Keratinocyte (primary cell): ENCODE results near the gene ACSF3. TPM values are rescaled to one million over a fixed set of nuclear protein-coding genes. Genes with fewer than 3 reads are reported as not detected.

Experiments used
- DNase-seq: peaks from one replicate; pipeline ENCODE4 v3.0.0-alpha.2; 2011; ENCODE audit warnings: low read depth, missing footprints, low spot score
- FAIRE-seq: peaks from 2 replicates; lab custom pipeline; 2011; peaks lifted over from hg19 to GRCh38; lab: Jason Lieb, UNC
- H2AFZ ChIP-seq: 2 replicates; pipeline ENCODE4 v1.6.0; 2012; ENCODE audit warnings: low read length, control low read depth, inconsistent platforms; ENCODE audit not compliant: control insufficient read depth
- H3K27ac ChIP-seq: 2 replicates; pipeline ENCODE4 v1.5.1; 2011; ENCODE audit warnings: low read length; ENCODE audit not compliant: control insufficient read depth, insufficient read depth
- H3K27me3 ChIP-seq: 3 replicates; pipeline ENCODE4 v1.6.0; 2011; ENCODE audit warnings: low read length; ENCODE audit not compliant: control insufficient read depth, insufficient read depth; ENCODE audit errors: extremely low read depth
- H3K36me3 ChIP-seq, 2 experiments: 2 replicates in 1 of 2; 3 replicates in 1 of 2; pipeline ENCODE4 v1.5.1; 2011; ENCODE audit warnings: low read length in 2 of 2, mild to moderate bottlenecking in 1 of 2; ENCODE audit not compliant: control insufficient read depth in 2 of 2, insufficient read depth in 2 of 2; ENCODE audit errors: extremely low read depth in 1 of 2
- H3K4me1 ChIP-seq: 3 replicates; pipeline ENCODE4 v1.5.1; 2011; ENCODE audit warnings: low read length; ENCODE audit not compliant: control insufficient read depth, insufficient read depth; ENCODE audit errors: extremely low read depth
- H3K4me2 ChIP-seq: 3 replicates; pipeline ENCODE4 v1.6.0; 2011; ENCODE audit warnings: low read depth, low read length; ENCODE audit not compliant: control insufficient read depth, insufficient read depth; ENCODE audit errors: extremely low read depth
- H3K4me3 ChIP-seq, 3 experiments: fragments of 200-600 bp in 1 of 3; sonication (generic) in 1 of 3; 2 replicates in 2 of 3; 3 replicates in 1 of 3; pipeline ENCODE4 v1.5.1; 2011 to 2016; ENCODE audit warnings: low read length in 3 of 3, mild to moderate bottlenecking in 3 of 3, control low read depth in 2 of 3, inconsistent platforms in 1 of 3, low read depth in 1 of 3, mixed read lengths in 1 of 3, mixed run types in 1 of 3, moderate library complexity in 1 of 3; ENCODE audit not compliant: control insufficient read depth in 2 of 3, insufficient read depth in 2 of 3; ENCODE audit errors: extremely low read depth in 1 of 3
- H3K79me2 ChIP-seq: 2 replicates; pipeline ENCODE4 v1.6.0; 2012; ENCODE audit warnings: low read length; ENCODE audit not compliant: control insufficient read depth, insufficient read depth
- H3K9ac ChIP-seq: 3 replicates; pipeline ENCODE4 v1.6.0; 2011; ENCODE audit warnings: low read length; ENCODE audit not compliant: control insufficient read depth, insufficient read depth; ENCODE audit errors: extremely low read depth
- H3K9me1 ChIP-seq: 3 replicates; pipeline ENCODE4 v1.6.0; 2011; ENCODE audit warnings: low read length; ENCODE audit not compliant: control insufficient read depth, insufficient read depth; ENCODE audit errors: extremely low read depth
- H3K9me3 ChIP-seq: 2 replicates; pipeline ENCODE4 v1.5.1; 2012; ENCODE audit warnings: low read depth, low read length; ENCODE audit not compliant: control insufficient read depth
- H4K20me1 ChIP-seq: 3 replicates; pipeline ENCODE4 v1.6.0; 2011; ENCODE audit warnings: low read length; ENCODE audit not compliant: control insufficient read depth, insufficient read depth; ENCODE audit errors: extremely low read depth
- EZH2 ChIP-seq: IDR thresholded peaks from one replicate; pipeline ENCODE4 v1.6.1; 2012; ENCODE audit warnings: inconsistent platforms, mild to moderate bottlenecking, low read length, moderate library complexity
- dilution Hi-C: fragments of 300-500 bp; cut with MboI; formaldehyde crosslinking; loops from one replicate; pipeline ENCODE4 v1.7.0; 2020; ENCODE audit warnings: low sequenced_read_pairs; ENCODE audit not compliant: extremely low pct_ligation_motif_present
- polyA plus RNA-seq, 5 experiments: library from polyadenylated mRNA; depleted of rRNA in 3 of 5; stranded (reverse) in 3 of 5; stranded (forward) in 1 of 5; unstranded in 1 of 5; fragments of >200 nt; gene quantifications; 1 replicate in 1 of 5; 2 replicates in 3 of 5; 3 replicates in 1 of 5; pipeline versions ENCODE4 v1.2.1 to v1.2.3, GENCODE V29; 2011 to 2012; ENCODE audit warnings: missing spikeins in 2 of 5, low read depth in 1 of 5, low replicate concordance in 1 of 5
- TF ChIP-seq, protein P1 (sequence below), 3 experiments: IDR thresholded peaks in 1 of 3; conservative IDR thresholded peaks in 1 of 3; optimal IDR thresholded peaks in 1 of 3; 2 replicates in 2 of 3; 3 replicates in 1 of 3; pipeline versions ENCODE3 to v1.5.1; 2011; ENCODE audit warnings: low read length in 3 of 3, mild to moderate bottlenecking in 3 of 3, moderate library complexity in 2 of 3, control low read depth in 1 of 3, inconsistent platforms in 1 of 3; ENCODE audit not compliant: insufficient read depth in 2 of 3; ENCODE audit errors: extremely low read depth in 1 of 3

ACSF3 gene
- polyA plus RNA-seq, 1 donor (not counting 4 experiments of a cell fraction or from before 2014, with no cell fraction given) = 13.4 TPM

DNA sequence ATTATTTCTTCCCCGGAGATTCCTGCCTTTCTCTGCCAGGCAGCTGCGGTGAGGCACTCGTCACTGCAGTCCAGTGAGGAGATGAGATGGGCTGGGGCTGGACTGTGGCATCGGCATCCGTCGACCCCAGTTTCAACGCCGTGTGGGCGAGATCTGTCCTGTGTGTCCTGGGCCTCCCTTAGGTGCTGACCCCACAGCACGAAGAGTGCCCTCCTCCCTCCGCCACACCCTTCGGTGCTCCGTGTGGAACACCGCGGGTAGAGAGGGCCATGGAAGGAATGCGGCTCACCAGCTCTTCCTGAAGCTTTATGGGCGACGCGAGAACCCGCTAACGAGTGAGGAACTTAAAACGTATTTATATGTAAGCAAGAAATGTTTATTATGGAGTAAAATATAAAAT, 17.6 kb downstream of the ACSF3 start:
- Histone ChIP-seq H3K4me3 (no peak overlapping the region), H3K27me3 (no peaks in the 10 kb centered on the region), H3K4me2 (no peak overlapping the region), H3K27ac (no peak overlapping the region), H3K36me3 (peaks cover 17 to 22% of the 10 kb centered on the region in 2 experiments), H3K9ac (no peak overlapping the region), H2AFZ (no peak overlapping the region), H3K4me1 (peaks cover 15% of the 10 kb centered on the region), H3K9me3 (no peaks in the 10 kb centered on the region), H3K79me2 (no peaks in the 10 kb centered on the region), H4K20me1 (peaks cover 3% of the 10 kb centered on the region), H3K9me1 (peaks cover 5% of the 10 kb centered on the region)
- no peak for DNase-seq
- dilution Hi-C loops = no loop called here
- TF ChIP-seq, protein P1, sequence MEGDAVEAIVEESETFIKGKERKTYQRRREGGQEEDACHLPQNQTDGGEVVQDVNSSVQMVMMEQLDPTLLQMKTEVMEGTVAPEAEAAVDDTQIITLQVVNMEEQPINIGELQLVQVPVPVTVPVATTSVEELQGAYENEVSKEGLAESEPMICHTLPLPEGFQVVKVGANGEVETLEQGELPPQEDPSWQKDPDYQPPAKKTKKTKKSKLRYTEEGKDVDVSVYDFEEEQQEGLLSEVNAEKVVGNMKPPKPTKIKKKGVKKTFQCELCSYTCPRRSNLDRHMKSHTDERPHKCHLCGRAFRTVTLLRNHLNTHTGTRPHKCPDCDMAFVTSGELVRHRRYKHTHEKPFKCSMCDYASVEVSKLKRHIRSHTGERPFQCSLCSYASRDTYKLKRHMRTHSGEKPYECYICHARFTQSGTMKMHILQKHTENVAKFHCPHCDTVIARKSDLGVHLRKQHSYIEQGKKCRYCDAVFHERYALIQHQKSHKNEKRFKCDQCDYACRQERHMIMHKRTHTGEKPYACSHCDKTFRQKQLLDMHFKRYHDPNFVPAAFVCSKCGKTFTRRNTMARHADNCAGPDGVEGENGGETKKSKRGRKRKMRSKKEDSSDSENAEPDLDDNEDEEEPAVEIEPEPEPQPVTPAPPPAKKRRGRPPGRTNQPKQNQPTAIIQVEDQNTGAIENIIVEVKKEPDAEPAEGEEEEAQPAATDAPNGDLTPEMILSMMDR (optimal IDR thresholded peaks at IDR 0.05 in 1 of 3, IDR thresholded peaks at IDR 0.05 in 1 of 3, conservative IDR thresholded peaks at IDR 0.05 in 1 of 3; ENCODE audit: extremely low read depth in 1 of 3, insufficient read depth in 2 of 3, low read length in 3 of 3) = no peak
- TF ChIP-seq EZH2 = no peak
- no peak for FAIRE-seq

DNA sequence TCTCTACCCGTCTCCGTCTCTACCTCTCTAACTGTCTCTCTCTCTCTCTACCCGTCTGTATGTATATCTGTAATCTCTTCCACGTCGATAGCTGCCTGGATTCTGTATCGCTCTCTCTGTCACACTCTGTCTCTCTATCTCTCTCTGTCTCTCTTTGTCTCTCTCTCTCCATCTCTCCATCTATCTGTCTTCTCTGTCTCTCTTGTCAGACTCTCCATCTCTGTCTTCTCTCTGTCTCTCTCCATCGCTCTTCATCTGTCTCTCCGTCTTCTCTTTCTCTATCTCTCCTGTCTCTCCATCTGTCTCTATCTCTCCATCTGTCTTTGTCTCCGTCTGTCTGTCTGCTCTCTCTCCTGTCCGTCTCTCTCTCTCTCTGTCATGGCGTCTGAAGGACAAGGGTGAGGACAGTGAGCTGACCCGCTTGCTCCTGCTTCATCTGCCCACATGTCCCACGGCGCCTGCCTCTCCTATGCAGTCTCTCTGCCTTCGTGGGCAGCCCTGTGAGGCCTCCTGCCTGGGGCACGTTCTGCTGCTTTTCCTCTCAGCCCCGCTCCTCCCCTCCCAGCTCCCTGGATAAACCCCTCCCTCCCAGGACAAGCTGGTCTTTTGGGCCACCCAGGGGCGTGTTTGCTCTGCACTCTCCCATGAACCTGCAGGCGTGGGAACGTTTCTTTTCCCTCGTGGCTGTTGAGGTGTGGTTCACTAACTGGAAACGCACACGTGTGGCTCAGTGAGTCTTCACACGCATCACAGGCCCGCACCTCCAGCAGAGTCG, 18.9 kb downstream of the ACSF3 start:
- Histone ChIP-seq H3K9ac (no peak overlapping the region), H3K27ac (no peak overlapping the region), H3K9me3 (no peaks in the 10 kb centered on the region), H3K36me3 (peaks cover 17 to 19% of the 10 kb centered on the region in 2 experiments), H4K20me1 (peaks cover 5% of the 10 kb centered on the region), H3K9me1 (peaks cover 5% of the 10 kb centered on the region), H2AFZ (no peak overlapping the region), H3K4me1 (peaks cover 15% of the 10 kb centered on the region), H3K27me3 (no peaks in the 10 kb centered on the region), H3K4me2 (no peak overlapping the region), H3K4me3 (no peak overlapping the region), H3K79me2 (no peaks in the 10 kb centered on the region)
- DNase-seq = no peak
- dilution Hi-C loops = no loop called here
- TF ChIP-seq, protein P1 (optimal IDR thresholded peaks at IDR 0.05 in 1 of 3, IDR thresholded peaks at IDR 0.05 in 1 of 3, conservative IDR thresholded peaks at IDR 0.05 in 1 of 3; ENCODE audit: extremely low read depth in 1 of 3, insufficient read depth in 2 of 3, low read length in 3 of 3) = no peak
- no peak for TF ChIP-seq EZH2
- FAIRE-seq = no peak
